CD1c-positive myeloid dendritic cell (primary cell): ENCODE measurements around the gene USP10.

Source experiments
- DNase-seq: peaks from one replicate; pipeline ENCODE4 v3.0.0-alpha.2; 2016; ENCODE audit errors: extremely low spot score

Gene USP10

GRCh38 chr16:84700446-84701300 lies 873 bp downstream of the USP10 start:
- DNase-seq = peak; percentile 47

GRCh38 chr16:84703681-84704080 lies 3.9 kb downstream of the USP10 start:
- DNase-seq = no peak

- no peak for DNase-seq
Observed at GRCh38 chr16:84704253-84704652, 4.5 kb downstream of the USP10 start.

GRCh38 chr16:84706856-84707255 lies 7.1 kb downstream of the USP10 start:
- DNase-seq = peak; percentile 36

GRCh38 chr16:84709609-84710008 lies 9.8 kb downstream of the USP10 start:
- DNase-seq = no peak

- no peak for DNase-seq
Observed at GRCh38 chr16:84710686-84711085, 10.9 kb downstream of the USP10 start.

- DNase-seq = no peak
Observed at GRCh38 chr16:84712138-84712671, 12.4 kb downstream of the USP10 start.

GRCh38 chr16:84712801-84713775 lies 13.3 kb downstream of the USP10 start:
- no peak for DNase-seq

GRCh38 chr16:84714028-84714427 lies 14.2 kb downstream of the USP10 start:
- DNase-seq = peak; percentile 72

GRCh38 chr16:84715424-84715823 lies 15.6 kb downstream of the USP10 start:
- no peak for DNase-seq

- DNase-seq = no peak
Observed at GRCh38 chr16:84715854-84716253, 16.1 kb downstream of the USP10 start.

- no peak for DNase-seq
Observed at GRCh38 chr16:84716740-84717139, 16.9 kb downstream of the USP10 start.

GRCh38 chr16:84717484-84717883 lies 17.7 kb downstream of the USP10 start:
- DNase-seq = no peak

- DNase-seq = no peak
Observed at GRCh38 chr16:84720177-84720579, 20.4 kb downstream of the USP10 start.

GRCh38 chr16:84722068-84722467 lies 22.3 kb downstream of the USP10 start:
- no peak for DNase-seq

GRCh38 chr16:84723906-84724305 lies 24.1 kb downstream of the USP10 start:
- no peak for DNase-seq

- peak; percentile 42 for DNase-seq
Observed at GRCh38 chr16:84724606-84725309, 25.0 kb downstream of the USP10 start.

- no peak for DNase-seq
Observed at GRCh38 chr16:84725481-84726078, 25.8 kb downstream of the USP10 start.

GRCh38 chr16:84726079-84726668 lies 26.4 kb downstream of the USP10 start:
- peak; percentile 91 for DNase-seq

- DNase-seq = peak; percentile 88
Observed at GRCh38 chr16:84726669-84727467, 27.1 kb downstream of the USP10 start.
